ENCODE data around the gene TMEM132C.

GRCh38 chr12:128318341-128318740 is 51.4 kb downstream of the TMEM132C start:
- TF ChIP-seq CTCF (IDR thresholded peaks at IDR 0.05) (no peak), REST (IDR thresholded peaks at IDR 0.05) (no peak), HDAC2 (IDR thresholded peaks at IDR 0.05) (no peak), PBX3 (IDR thresholded peaks at IDR 0.05) (no peak), MAZ (IDR thresholded peaks at IDR 0.05; ENCODE audit: borderline replicate concordance, low read depth, low read length) (no peak), POLR2A (IDR thresholded peaks at IDR 0.05; ENCODE audit: low read length) (no peak), BHLHE40 (IDR thresholded peaks at IDR 0.05; ENCODE audit: low read depth, low read length) (no peak), BCL3 (IDR thresholded peaks at IDR 0.05) (no peak), MYC (IDR thresholded peaks at IDR 0.05; ENCODE audit: borderline replicate concordance, low read length) (no peak), FOSB (CRISPR knock-in tag; IDR thresholded peaks at IDR 0.05) (no peak), KDM1A (IDR thresholded peaks at IDR 0.05; ENCODE audit: low read depth) (no peak), CEBPB (IDR thresholded peaks at IDR 0.05) (no peak)
